Endothelial cell of umbilical vein (primary cell): Measurements from ENCODE around the gene MARVELD1. TPM values are rescaled to one million over a fixed set of nuclear protein-coding genes. Genes with fewer than 3 reads are reported as not detected.

Source experiments
- BruUV-seq: library from RNA; stranded (reverse); fragments of 400-500 nt; replicated peaks from 2 replicates; lab custom pipeline; 2021; lab: Mats Ljungman, UMichigan
- CTCF ChIA-PET: fragments of 300-600, 350-600 bp; sonication (Branson Sonifier 250); formaldehyde crosslinking; loops from one replicate; lab custom pipeline; 2021; ENCODE audit warnings: antibody characterized with exemption, inconsistent platforms; lab: Charles Lee
- POLR2A ChIA-PET: fragments of 300-600, 350-600 bp; sonication (Branson Sonifier 250); formaldehyde crosslinking; loops from one replicate; lab custom pipeline; 2021; ENCODE audit warnings: antibody characterized with exemption, inconsistent platforms; lab: Charles Lee
- DNase-seq: peaks from one replicate; pipeline ENCODE4 v3.0.0-alpha.2; 2011; ENCODE audit warnings: low read depth, low spot score
- FAIRE-seq: peaks from 2 replicates; lab custom pipeline; 2011; peaks lifted over from hg19 to GRCh38; lab: Jason Lieb, UNC
- H2AFZ ChIP-seq: 2 replicates; pipeline ENCODE4 v1.6.0; 2012; ENCODE audit warnings: low read depth, low read length, control low read depth, inconsistent platforms
- H3K27ac ChIP-seq: 2 replicates; pipeline ENCODE4 v1.5.1; 2011; ENCODE audit warnings: low read depth, mild to moderate bottlenecking, control low read depth, low read length, moderate library complexity; ENCODE audit not compliant: insufficient read depth
- H3K27me3 ChIP-seq, 2 experiments: 2 replicates each; pipeline versions ENCODE4 v1.6.0 to v1.6.1; 2011; ENCODE audit warnings: low read length in 2 of 2, mixed read lengths in 1 of 2; ENCODE audit not compliant: control insufficient read depth in 2 of 2, insufficient read depth in 2 of 2
- H3K36me3 ChIP-seq, 2 experiments: 2 replicates in 1 of 2; 3 replicates in 1 of 2; pipeline ENCODE4 v1.5.1; 2011; ENCODE audit warnings: low read length in 2 of 2, mild to moderate bottlenecking in 1 of 2, moderate library complexity in 1 of 2; ENCODE audit not compliant: control insufficient read depth in 2 of 2, insufficient read depth in 2 of 2; ENCODE audit errors: extremely low read depth in 1 of 2
- H3K4me1 ChIP-seq: 3 replicates; pipeline ENCODE4 v1.5.1; 2011; ENCODE audit warnings: mild to moderate bottlenecking, low read length; ENCODE audit not compliant: control insufficient read depth, insufficient read depth; ENCODE audit errors: extremely low read depth
- H3K4me2 ChIP-seq: 2 replicates; pipeline ENCODE4 v1.6.1; 2011; ENCODE audit warnings: low read length, control low read depth, mixed read lengths; ENCODE audit not compliant: insufficient read depth
- H3K4me3 ChIP-seq, 3 experiments: fragments of 200-600 bp in 1 of 3; sonication (generic), shearing (Covaris generic) in 1 of 3; replicated peaks in 1 of 3; 2 replicates each; pipeline ENCODE4 v1.5.1; 2011 to 2016; ENCODE audit warnings: control low read depth in 3 of 3, low read length in 3 of 3, mild to moderate bottlenecking in 2 of 3, inconsistent platforms in 1 of 3, low read depth in 1 of 3, moderate library complexity in 1 of 3; ENCODE audit not compliant: insufficient read depth in 1 of 3
- H3K79me2 ChIP-seq: 2 replicates; pipeline ENCODE4 v1.6.0; 2012; ENCODE audit warnings: low read length, inconsistent platforms; ENCODE audit not compliant: control insufficient read depth, insufficient read depth
- H3K9ac ChIP-seq: replicated peaks from 2 replicates; pipeline ENCODE3; 2011; ENCODE audit warnings: low read length, control low read depth; ENCODE audit not compliant: insufficient read depth; ENCODE audit errors: extremely low read depth
- H3K9me1 ChIP-seq: replicated peaks from 3 replicates; pipeline ENCODE4 v1.6.0; 2011; ENCODE audit warnings: mild to moderate bottlenecking, low read length; ENCODE audit not compliant: control insufficient read depth, insufficient read depth; ENCODE audit errors: extremely low read depth
- H3K9me3 ChIP-seq: replicated peaks from 2 replicates; pipeline ENCODE4 v1.5.1; 2012; ENCODE audit warnings: low read length, inconsistent platforms; ENCODE audit not compliant: control insufficient read depth, insufficient read depth
- H4K20me1 ChIP-seq: replicated peaks from 2 replicates; pipeline ENCODE3; 2011; ENCODE audit warnings: mild to moderate bottlenecking, low read length; ENCODE audit not compliant: control insufficient read depth, insufficient read depth; ENCODE audit errors: extremely low read depth
- EZH2 ChIP-seq: IDR thresholded peaks from 2 replicates; pipeline ENCODE4 v1.6.1; 2012; ENCODE audit warnings: borderline replicate concordance, low read depth, mild to moderate bottlenecking, moderate library complexity, low read length, inconsistent platforms; ENCODE audit not compliant: severe bottlenecking
- FOS ChIP-seq: IDR thresholded peaks from 2 replicates; pipeline ENCODE4 v1.6.1; 2011; ENCODE audit warnings: mild to moderate bottlenecking, low read length, moderate library complexity, borderline replicate concordance; ENCODE audit not compliant: insufficient read depth
- GATA2 ChIP-seq: IDR thresholded peaks from 2 replicates; pipeline ENCODE4 v1.7.0; 2011; ENCODE audit warnings: low read depth, mild to moderate bottlenecking, moderate library complexity, mixed read lengths, low read length; ENCODE audit not compliant: insufficient read length, insufficient read depth
- JUN ChIP-seq: IDR thresholded peaks from 2 replicates; pipeline ENCODE4 v1.6.1; 2011; ENCODE audit warnings: borderline replicate concordance, low read depth; ENCODE audit not compliant: insufficient read length, insufficient read depth
- MYC ChIP-seq: IDR thresholded peaks from one replicate; pipeline ENCODE4 v1.6.1; 2011; ENCODE audit warnings: mild to moderate bottlenecking, low read depth, low read length
- POLR2A ChIP-seq: IDR thresholded peaks from 2 replicates; pipeline ENCODE4 v1.6.1; 2012; ENCODE audit warnings: low read depth, mild to moderate bottlenecking, control low read depth, low read length
- POLR2AphosphoS5 ChIP-seq: IDR thresholded peaks from 2 replicates; pipeline ENCODE4 v1.6.1; 2012; ENCODE audit warnings: low read depth, mild to moderate bottlenecking, control low read depth, low read length, moderate library complexity; ENCODE audit not compliant: insufficient read depth
- dilution Hi-C: fragments of 300-500 bp; cut with MboI; formaldehyde crosslinking; loops from one replicate; pipeline ENCODE4 v1.15.0; 2019; ENCODE audit warnings: low sequenced_read_pairs; ENCODE audit not compliant: extremely low pct_ligation_motif_present
- intact Hi-C: fragments of 100-400 bp; cut with micrococcal nuclease; formaldehyde crosslinking; loops from one replicate; pipeline ENCODE4 v1.10.0; 2022
- polyA plus RNA-seq, 4 experiments: library from polyadenylated mRNA; depleted of rRNA in 3 of 4; stranded (reverse) in 3 of 4; unstranded in 1 of 4; fragments of >200 nt; gene quantifications; 2 replicates each; pipeline versions ENCODE4 v1.2.1 to v1.2.3, GENCODE V29; 2011 to 2012; ENCODE audit warnings: missing spikeins in 1 of 4
- total RNA-seq: library from RNA; stranded (reverse); gene quantifications from 2 replicates; pipeline ENCODE4 v1.2.3, GENCODE V29; 2021
- TF ChIP-seq, protein P1 (sequence below), 2 donors: IDR thresholded peaks; 1 replicate in 1 of 2; 2 replicates in 1 of 2; pipeline ENCODE4 v1.5.1; 2011; ENCODE audit warnings: low read length in 2 of 2, mild to moderate bottlenecking in 2 of 2, moderate library complexity in 2 of 2, control low read depth in 1 of 2, inconsistent platforms in 1 of 2, low read depth in 1 of 2; ENCODE audit not compliant: insufficient read depth in 1 of 2; ENCODE audit errors: extremely low read depth in 1 of 2
- TF ChIP-seq, protein P2 (sequence below): IDR thresholded peaks from 2 replicates; pipeline ENCODE4 v1.6.1; 2011; ENCODE audit not compliant: insufficient read depth, insufficient read length

The MARVELD1 gene
- total and polyA plus RNA-seq, 2 donors (not counting 3 experiments of a cell fraction or from before 2014, with no cell fraction given), result 67.3 to 78.3 TPM

DNA sequence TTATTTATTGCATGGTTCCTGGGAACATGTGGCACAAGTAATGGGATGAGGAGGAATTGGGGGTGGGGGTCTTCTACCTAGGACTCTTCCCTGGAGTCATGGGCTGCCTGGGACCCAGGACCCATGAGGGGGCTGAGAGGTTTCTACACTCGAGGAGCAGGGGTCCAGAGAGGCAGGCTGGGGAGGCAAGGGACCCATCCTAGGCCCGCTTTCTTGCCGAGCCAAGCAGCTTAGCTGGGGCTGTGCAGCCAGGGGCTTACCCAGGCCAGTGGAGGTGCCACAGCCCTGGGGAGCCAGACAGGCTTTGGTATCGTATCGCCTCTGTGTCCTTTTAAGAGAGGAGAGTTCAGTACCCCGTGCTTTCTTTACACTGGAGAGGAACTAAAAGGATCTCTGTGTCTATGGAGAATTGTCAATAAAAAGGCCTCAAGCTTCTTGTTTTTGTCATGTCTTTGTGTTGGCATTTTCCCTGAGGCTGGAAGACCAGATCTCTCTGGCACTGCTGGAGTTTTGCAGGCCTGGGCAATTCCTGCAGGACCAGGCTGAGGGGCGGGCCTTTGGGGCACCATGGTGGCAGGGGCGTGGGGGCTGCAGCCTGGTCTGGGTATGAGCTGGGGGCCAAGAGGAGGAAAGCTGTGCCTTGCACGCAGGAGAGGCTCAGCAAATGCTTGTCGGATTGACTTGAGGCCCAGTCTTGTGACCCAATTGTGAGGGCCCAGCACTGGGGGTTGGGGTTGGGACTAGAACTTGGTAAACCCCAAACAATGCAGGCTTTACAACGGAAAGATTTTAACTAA is 47.1 kb downstream of the MARVELD1 start:
- Histone ChIP-seq H3K4me1 (no peaks in the 10 kb centered on the region), H2AFZ (no peak overlapping the region), H3K9me1 (no peaks in the 10 kb centered on the region), H3K27me3 (no peaks in the 10 kb centered on the region), H3K27ac (no peak overlapping the region), H3K9ac (no peak overlapping the region), H3K9me3 (no peaks in the 10 kb centered on the region), H4K20me1 (no peaks in the 10 kb centered on the region), H3K36me3 (peaks cover 6 to 33% of the 10 kb centered on the region in 2 experiments), H3K4me3 (no peak overlapping the region), H3K79me2 (no peaks in the 10 kb centered on the region), H3K4me2 (no peak overlapping the region)
- dilution Hi-C loops, result no loop called here
- CTCF ChIA-PET, result interaction anchor here (0.6 to 6.8 kb wide), 5 partner anchors 14 to 280 kb away, joined by 3 to 49 read pairs (median 4); no protein-coding TSS in a partner anchor
- intact Hi-C loops, result no loop called here
- TSS peak; percentile 30 for BruUV-seq
- DNase-seq, result no peak
- POLR2A ChIA-PET, result no interaction called here
- no peak for FAIRE-seq
- TF ChIP-seq, protein P1, sequence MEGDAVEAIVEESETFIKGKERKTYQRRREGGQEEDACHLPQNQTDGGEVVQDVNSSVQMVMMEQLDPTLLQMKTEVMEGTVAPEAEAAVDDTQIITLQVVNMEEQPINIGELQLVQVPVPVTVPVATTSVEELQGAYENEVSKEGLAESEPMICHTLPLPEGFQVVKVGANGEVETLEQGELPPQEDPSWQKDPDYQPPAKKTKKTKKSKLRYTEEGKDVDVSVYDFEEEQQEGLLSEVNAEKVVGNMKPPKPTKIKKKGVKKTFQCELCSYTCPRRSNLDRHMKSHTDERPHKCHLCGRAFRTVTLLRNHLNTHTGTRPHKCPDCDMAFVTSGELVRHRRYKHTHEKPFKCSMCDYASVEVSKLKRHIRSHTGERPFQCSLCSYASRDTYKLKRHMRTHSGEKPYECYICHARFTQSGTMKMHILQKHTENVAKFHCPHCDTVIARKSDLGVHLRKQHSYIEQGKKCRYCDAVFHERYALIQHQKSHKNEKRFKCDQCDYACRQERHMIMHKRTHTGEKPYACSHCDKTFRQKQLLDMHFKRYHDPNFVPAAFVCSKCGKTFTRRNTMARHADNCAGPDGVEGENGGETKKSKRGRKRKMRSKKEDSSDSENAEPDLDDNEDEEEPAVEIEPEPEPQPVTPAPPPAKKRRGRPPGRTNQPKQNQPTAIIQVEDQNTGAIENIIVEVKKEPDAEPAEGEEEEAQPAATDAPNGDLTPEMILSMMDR (IDR thresholded peaks at IDR 0.05; ENCODE audit: extremely low read depth in 1 of 2, insufficient read depth in 1 of 2, low read depth in 1 of 2, low read length in 2 of 2), result no peak

DNA sequence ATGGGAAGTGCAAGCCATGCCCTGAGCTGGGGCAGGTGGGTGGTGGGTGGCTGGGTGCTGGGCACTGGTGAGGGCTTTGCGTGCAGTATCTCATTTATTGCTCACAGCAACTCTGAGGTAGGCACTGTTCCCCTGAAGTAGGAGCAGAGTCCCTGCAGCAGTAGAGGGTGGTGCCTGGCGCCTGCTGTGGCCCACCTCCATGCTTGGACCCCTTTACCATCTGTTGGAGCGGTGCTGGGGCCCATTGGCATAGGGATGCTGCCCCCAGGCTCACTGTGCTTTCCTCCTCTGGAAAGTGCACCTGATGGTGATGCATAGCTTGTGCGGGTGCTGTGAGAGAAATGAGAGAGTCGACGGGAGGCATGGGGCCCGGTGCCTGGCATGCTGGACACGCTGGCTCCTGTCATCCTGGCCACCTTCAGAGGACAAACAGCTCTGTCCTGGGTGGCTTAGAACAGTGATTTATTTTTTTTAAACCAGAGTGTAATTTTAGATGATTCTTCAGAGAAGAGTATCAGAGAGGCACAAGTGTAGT is 47.9 kb downstream of the MARVELD1 start:
- no peak overlapping the region for H3K4me3 ChIP-seq
- FAIRE-seq (no peak), DNase-seq (no peak)
- H2AFZ ChIP-seq, result no peak overlapping the region
- no peaks in the 10 kb centered on the region for H3K9me3 ChIP-seq
- H3K36me3 ChIP-seq, result peaks cover 6 to 27% of the 10 kb centered on the region in 2 experiments
- TF ChIP-seq EZH2 (no peak), MYC (no peak), POLR2A (no peak), POLR2AphosphoS5 (no peak), FOS (no peak), GATA2 (no peak), JUN (no peak)
- TF ChIP-seq, protein P2, sequence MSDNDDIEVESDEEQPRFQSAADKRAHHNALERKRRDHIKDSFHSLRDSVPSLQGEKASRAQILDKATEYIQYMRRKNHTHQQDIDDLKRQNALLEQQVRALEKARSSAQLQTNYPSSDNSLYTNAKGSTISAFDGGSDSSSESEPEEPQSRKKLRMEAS, result no peak
- TF ChIP-seq, protein P1 (IDR thresholded peaks at IDR 0.05; ENCODE audit: extremely low read depth in 1 of 2, insufficient read depth in 1 of 2, low read depth in 1 of 2, low read length in 2 of 2), result no peak
- H3K27ac ChIP-seq, result no peak overlapping the region
- ChIA-PET CTCF (interaction anchor here (1.0 to 6.8 kb wide), 5 partner anchors 31 to 279 kb away, joined by 3 to 49 read pairs (median 7); no protein-coding TSS in a partner anchor), POLR2A (no interaction called here)
- dilution Hi-C loops, result no loop called here
- no peak overlapping the region for H3K9ac ChIP-seq
- no peaks in the 10 kb centered on the region for H3K27me3 ChIP-seq
- intact Hi-C loops, result no loop called here
- no peaks in the 10 kb centered on the region for H3K4me1 ChIP-seq
- BruUV-seq, result no TSS peak
- no peaks in the 10 kb centered on the region for H3K9me1 ChIP-seq
- no peak overlapping the region for H3K4me2 ChIP-seq
- no peaks in the 10 kb centered on the region for H3K79me2 ChIP-seq
- H4K20me1 ChIP-seq, result no peaks in the 10 kb centered on the region
